Right renal cortex interstitium (tissue), 3 donors: Measurements from ENCODE around the gene SLC47A1. TPM values are rescaled to one million over a fixed set of nuclear protein-coding genes. Genes with fewer than 3 reads are reported as not detected.

Source experiments
- DNase-seq, 3 donors: peaks; one replicate each; pipeline ENCODE4 v3.0.0-alpha.2; 2013; ENCODE audit warnings: low read depth in 3 of 3, low spot score in 2 of 3
- polyA plus RNA-seq, 3 donors: library from polyadenylated mRNA; unstranded; fragments of 120-200 nt; gene quantifications; one replicate each; pipeline ENCODE4 v1.2.1, GENCODE V29; 2013; ENCODE audit not compliant: insufficient read length in 3 of 3

The SLC47A1 gene
- polyA plus RNA-seq, 3 donors, result 18.2 to 25.5 (median 24.5) TPM

DNA sequence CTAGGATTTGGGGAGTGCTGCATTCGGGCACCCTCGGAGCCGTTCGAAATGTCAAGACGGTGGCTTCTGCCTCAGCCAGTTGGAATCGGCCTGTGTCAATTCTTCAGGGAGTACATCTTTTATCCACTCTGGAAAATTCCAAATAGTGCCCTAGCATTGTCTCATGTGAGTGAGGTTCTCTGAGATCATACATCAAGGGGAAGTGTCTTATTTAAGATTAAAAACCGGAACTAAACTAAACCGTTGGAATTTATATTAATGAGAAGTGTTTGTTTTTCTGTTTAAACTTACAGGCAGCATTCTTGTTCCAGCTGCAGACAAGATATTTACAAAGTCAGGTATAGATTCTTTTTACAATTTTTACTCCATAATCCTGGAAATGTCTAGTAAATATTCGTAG, 56.8 kb downstream of the SLC47A1 start:
- no peak for DNase-seq

GRCh38 chr17:19590912-19591551, 57.4 kb downstream of the SLC47A1 start:
- no peak for DNase-seq

GRCh38 chr17:19592316-19592715, 58.7 kb downstream of the SLC47A1 start:
- DNase-seq, result no peak

- DNase-seq, result no peak
Observed at GRCh38 chr17:19596869-19597268, 63.2 kb downstream of the SLC47A1 start.

GRCh38 chr17:19610311-19610710, 76.7 kb downstream of the SLC47A1 start:
- no peak for DNase-seq

DNA sequence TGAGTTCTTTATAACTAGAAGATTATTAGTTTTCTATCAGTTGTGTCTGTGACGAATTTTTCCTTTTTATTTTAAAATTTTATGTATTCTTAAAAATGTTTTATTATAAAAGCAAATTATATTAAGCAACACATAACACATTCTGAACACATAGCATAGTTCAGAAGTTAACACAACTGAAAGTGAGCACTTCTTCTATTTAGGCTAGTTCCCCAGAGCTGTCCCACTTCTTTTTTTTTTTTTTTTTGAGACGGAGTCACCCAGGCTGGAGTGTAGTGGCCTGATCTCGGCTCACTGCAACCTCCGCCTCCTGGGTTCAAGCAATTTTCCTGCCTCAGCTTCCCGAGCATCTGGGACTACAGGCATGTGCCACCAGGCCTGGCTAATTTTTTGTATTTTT, 77.2 kb downstream of the SLC47A1 start:
- DNase-seq, result no peak

DNA sequence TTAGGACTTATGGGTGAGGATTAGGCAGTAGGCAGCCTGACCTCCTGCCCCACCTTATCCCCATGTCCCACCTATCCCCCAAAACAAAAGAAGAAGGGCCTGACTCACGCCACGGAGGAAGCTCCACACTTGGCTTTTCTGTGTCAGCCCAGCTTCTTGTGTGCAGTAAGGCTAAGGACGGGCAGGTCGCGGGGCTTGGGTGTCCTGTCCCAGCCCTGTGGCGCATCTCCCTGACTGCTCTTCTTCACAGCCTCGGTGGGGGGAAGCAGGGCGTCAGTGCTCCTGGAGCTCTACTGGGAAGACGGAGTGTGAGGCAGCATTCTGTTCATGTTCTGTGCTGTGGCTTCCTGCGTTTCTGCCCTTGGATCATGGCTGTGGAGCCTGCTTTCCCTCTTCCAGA, 80.3 kb downstream of the SLC47A1 start:
- DNase-seq, result no peak

- no peak for DNase-seq
Observed at GRCh38 chr17:19614900-19615299, 81.2 kb downstream of the SLC47A1 start.

DNA sequence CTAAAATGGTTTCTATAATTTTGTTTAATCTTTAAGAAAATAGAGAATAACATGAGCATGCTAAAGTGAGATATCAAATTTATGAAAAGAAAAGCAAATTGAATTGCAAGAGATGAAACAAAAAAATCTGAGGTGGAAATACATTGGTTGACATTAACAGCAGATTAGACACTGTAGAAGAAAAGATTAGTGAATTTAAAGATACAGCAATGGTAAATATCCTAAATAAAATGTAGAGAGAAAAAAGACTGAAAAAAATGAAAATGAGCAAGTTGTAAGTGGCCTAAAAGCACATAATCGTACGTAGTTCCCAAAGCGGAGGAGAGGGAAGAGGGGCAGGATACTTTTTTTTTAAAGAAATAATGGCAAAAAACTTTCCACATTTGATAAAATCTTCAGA, 84.4 kb downstream of the SLC47A1 start:
- no peak for DNase-seq

DNA sequence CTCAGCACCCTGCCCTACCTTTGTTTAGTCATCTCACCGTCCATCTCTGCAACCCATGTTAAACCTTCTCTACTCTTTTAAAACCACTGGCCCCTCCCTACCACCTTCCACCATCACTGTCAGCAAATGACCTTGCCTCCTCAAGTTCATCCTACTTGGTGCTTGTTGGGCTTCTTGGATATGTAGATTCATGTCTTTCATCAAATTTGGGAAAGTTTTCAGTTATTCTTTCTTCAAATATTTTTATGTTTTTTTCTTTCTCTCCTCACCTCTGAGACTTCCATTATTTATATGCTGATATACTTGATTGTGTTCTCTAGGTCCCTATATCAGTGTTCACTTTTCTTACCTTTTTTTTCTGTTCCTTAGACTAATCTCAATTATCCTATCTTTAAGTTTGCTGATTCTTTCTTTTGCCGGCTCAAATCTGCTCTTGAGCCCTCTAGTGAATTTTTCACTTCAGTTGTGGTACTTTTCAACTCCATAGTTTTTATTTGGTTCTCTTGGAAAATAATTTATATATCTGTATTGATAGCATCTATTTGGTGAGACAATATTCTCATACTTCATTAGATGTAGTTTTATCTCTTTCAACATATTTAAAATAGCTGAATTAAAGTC, 86.2 kb downstream of the SLC47A1 start:
- no peak for DNase-seq

DNA sequence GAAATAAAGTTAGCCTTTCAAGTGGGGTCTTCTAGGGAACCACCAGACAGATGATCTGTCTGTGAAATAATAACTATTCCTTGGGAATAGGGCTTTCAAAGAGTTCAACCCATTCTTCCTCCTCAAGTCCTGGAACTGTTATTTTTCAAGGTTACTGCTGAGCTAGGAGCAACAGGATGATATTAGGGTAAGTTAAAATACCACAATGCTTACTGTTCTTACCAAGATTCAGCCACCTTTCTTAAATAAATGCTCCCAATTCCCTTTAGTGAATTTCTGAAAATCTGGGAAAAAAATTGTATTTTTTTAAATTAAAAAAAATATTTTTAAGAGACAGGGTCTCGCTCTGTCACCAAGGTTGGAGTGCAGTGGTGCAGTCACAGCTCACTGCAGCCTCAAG, 88.0 kb downstream of the SLC47A1 start:
- no peak for DNase-seq

DNA sequence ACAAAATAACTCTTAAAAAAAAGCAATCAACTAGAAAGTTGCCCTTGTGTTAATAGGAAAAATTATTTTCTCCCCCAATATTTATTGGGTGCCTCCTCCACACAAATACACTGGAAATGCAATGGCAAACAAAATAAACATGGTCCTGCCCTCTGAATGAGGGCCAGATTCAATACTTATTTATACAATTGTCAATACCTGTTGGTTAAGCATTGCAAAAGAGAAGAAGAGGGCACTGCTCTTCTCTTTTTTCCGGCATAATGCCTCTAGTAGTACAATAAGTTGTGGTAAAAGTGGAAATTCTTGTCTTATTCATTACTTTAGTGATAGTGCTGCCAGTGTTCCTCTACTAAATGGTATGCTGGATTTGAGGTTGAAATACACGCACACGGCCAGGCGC, 92.4 kb downstream of the SLC47A1 start:
- no peak for DNase-seq

Other genes starting within 250 kb of the SLC47A1 start
- gene B9D1, start 171.1 kb upstream of the SLC47A1 start, polyA plus RNA-seq, result 10 to 100 TPM; 30.7 to 33.3 (median 31.7) TPM
- 10 to 100 TPM; 20.1 to 23.2 (median 20.7) TPM for gene MAPK7, start 155.4 kb upstream of the SLC47A1 start, polyA plus RNA-seq
- gene MFAP4, start 146.7 kb upstream of the SLC47A1 start, polyA plus RNA-seq, result 100 to 1,000 TPM; 207 to 270 (median 245) TPM
- gene RNF112, start 122.6 kb upstream of the SLC47A1 start, polyA plus RNA-seq, result 1 to 10 TPM in 1 of 3 donors, under 1 TPM in 2; 0.61 to 1.4 (median 1.00) TPM
- gene ALDH3A2, start 114.9 kb downstream of the SLC47A1 start, polyA plus RNA-seq, result 100 to 1,000 TPM in 1 of 3 donors, 10 to 100 TPM in 2; 94.7 to 103 (median 98.6) TPM
- gene SLC47A2, start 182.7 kb downstream of the SLC47A1 start, polyA plus RNA-seq, result 1 to 10 TPM; 5.9 to 7.4 (median 7.0) TPM
- gene ALDH3A1, start 214.4 kb downstream of the SLC47A1 start, polyA plus RNA-seq, result 1 to 10 TPM in 1 of 3 donors, under 1 TPM in 2; 0.75 to 1.2 (median 0.82) TPM